Kidney epithelial cell (primary cell): ENCODE data around the gene PAX7. TPM values are rescaled to one million over a fixed set of nuclear protein-coding genes. Genes with fewer than 3 reads are reported as not detected.

Experiments used
- DNase-seq: peaks from one replicate; pipeline ENCODE4 v3.0.0-alpha.2; 2010; ENCODE audit warnings: low read depth
- H3K27me3 ChIP-seq: 2 replicates; pipeline ENCODE4 v1.6.0; 2011; ENCODE audit warnings: low read length; ENCODE audit not compliant: control insufficient read depth, insufficient read depth
- H3K36me3 ChIP-seq: 2 replicates; pipeline ENCODE4 v1.5.1; 2011; ENCODE audit warnings: low read length; ENCODE audit not compliant: control insufficient read depth, insufficient read depth
- H3K4me3 ChIP-seq: 2 replicates; pipeline ENCODE4 v1.5.1; 2011; ENCODE audit warnings: low read depth, mild to moderate bottlenecking, control low read depth, low read length
- total RNA-seq: library from RNA; depleted of rRNA; stranded (reverse); fragments of >200 nt; gene quantifications from 2 replicates; pipeline ENCODE4 v1.2.3, GENCODE V29; 2015
- TF ChIP-seq, protein P1 (sequence below): IDR thresholded peaks from 2 replicates; pipeline ENCODE4 v1.5.1; 2011; ENCODE audit warnings: mild to moderate bottlenecking, moderate library complexity, low read length, control low read depth, inconsistent platforms; ENCODE audit not compliant: insufficient read depth, poor library complexity, severe bottlenecking

Gene PAX7
- total RNA-seq, 1 donor from 2014 or later: not detected

GRCh38 chr1:18768086-18768485 is 137.4 kb downstream of the PAX7 start:
- DNase-seq: no peak
- Histone ChIP-seq H3K27me3 (no peaks in the 10 kb centered on the region), H3K4me3 (no peak overlapping the region), H3K36me3 (no peaks in the 10 kb centered on the region)
- TF ChIP-seq, protein P1, sequence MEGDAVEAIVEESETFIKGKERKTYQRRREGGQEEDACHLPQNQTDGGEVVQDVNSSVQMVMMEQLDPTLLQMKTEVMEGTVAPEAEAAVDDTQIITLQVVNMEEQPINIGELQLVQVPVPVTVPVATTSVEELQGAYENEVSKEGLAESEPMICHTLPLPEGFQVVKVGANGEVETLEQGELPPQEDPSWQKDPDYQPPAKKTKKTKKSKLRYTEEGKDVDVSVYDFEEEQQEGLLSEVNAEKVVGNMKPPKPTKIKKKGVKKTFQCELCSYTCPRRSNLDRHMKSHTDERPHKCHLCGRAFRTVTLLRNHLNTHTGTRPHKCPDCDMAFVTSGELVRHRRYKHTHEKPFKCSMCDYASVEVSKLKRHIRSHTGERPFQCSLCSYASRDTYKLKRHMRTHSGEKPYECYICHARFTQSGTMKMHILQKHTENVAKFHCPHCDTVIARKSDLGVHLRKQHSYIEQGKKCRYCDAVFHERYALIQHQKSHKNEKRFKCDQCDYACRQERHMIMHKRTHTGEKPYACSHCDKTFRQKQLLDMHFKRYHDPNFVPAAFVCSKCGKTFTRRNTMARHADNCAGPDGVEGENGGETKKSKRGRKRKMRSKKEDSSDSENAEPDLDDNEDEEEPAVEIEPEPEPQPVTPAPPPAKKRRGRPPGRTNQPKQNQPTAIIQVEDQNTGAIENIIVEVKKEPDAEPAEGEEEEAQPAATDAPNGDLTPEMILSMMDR: no peak

DNA sequence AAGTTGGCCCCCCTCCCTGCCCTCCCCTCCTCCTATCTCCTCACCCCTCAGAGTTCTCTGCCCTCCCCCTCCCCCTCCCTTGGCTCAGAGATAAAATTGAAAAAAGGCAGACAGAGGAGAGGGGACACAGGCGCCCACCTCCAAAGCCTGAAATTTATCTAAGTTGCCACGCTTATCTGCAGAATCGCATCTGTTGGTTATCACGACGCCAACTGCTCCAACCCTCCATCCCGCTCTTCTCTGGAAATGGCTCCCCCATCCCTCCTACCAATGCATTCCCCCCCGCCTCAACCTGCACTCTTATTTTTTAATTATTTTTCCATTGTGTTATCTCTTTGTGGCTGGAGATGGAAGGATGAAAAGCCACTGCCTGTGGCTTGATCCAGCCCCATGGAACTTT is 138.5 kb downstream of the PAX7 start:
- no peak for DNase-seq
- no peaks in the 10 kb centered on the region for H3K36me3 ChIP-seq
- no peaks in the 10 kb centered on the region for H3K27me3 ChIP-seq
- H3K4me3 ChIP-seq: no peak overlapping the region
- TF ChIP-seq, protein P1: no peak

- Histone ChIP-seq H3K4me3 (no peak overlapping the region), H3K27me3 (no peaks in the 10 kb centered on the region), H3K36me3 (no peaks in the 10 kb centered on the region)
- TF ChIP-seq, protein P1: no peak
- no peak for DNase-seq
These were observed 140.2 kb downstream of the PAX7 start for GRCh38 chr1:18770799-18771198.

DNA sequence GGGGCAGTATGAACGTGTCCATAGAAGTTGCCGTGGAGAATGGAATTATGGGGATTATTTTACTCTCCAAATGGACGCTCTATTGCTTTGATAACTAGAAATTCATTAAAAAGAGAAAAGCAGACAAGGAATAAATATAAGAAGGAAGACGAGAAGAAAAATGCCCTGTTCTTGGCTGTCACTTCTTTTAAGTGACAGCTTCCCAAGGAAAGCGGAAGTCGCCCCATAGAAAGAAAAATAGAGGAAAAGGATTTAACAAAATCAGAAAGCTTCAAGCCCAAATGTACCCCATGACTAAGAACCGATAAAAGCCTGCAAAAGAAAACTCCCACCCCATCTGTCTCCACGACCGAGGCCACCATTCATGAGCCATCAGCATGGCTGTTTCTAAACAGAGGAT is 143.1 kb downstream of the PAX7 start:
- DNase-seq: no peak
- no peak overlapping the region for H3K4me3 ChIP-seq
- H3K36me3 ChIP-seq: no peaks in the 10 kb centered on the region
- TF ChIP-seq, protein P1: no peak
- no peaks in the 10 kb centered on the region for H3K27me3 ChIP-seq

GRCh38 chr1:18775341-18775740 is 144.7 kb downstream of the PAX7 start:
- DNase-seq: no peak
- Histone ChIP-seq H3K4me3 (no peak overlapping the region), H3K36me3 (no peaks in the 10 kb centered on the region), H3K27me3 (no peaks in the 10 kb centered on the region)
- TF ChIP-seq, protein P1: no peak

- no peak overlapping the region for H3K4me3 ChIP-seq
- H3K27me3 ChIP-seq: peaks cover 3% of the 10 kb centered on the region
- no peaks in the 10 kb centered on the region for H3K36me3 ChIP-seq
- no peak for DNase-seq
- TF ChIP-seq, protein P1: no peak
These were observed 146.1 kb downstream of the PAX7 start for GRCh38 chr1:18776777-18777176.
